Measurements from ENCODE around the gene ABCD3.
A peak's percentile ranks its signal among the peaks of the same experiment; 100 is the strongest.

Gene ABCD3

GRCh38 chr1:94463056-94463764 is 45.0 kb downstream of the ABCD3 start:
- DNase-seq (ENCODE audit: low spot score), result no peak

DNA sequence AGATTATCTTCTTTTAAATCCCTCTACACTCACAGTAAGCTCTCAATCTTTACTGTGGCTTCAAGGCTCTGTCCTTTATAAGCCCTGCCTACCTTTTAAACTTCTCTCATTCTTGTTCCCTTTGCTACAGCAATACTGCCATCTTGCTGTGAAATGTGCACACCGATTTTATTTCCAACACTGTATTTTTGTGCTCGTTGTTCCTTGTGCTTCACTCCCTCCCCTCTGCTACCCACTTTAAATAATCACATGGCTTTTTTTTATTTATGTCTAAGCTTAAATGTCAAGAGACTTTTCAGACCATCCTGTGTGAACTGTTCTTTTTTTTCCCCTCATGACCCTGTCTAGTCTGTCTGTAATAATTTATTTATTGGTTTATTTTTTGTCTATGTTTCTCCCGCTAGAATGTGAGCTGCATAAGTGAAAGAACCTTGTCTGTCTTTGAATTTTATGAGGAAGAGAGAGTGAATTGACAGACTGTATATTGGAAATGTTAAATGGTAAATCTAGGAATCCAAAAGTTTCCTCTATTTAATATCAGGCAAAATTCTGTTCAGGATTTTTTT is 45.7 kb downstream of the ABCD3 start:
- DNase-seq (ENCODE audit: low spot score), result peak; percentile 42

DNA sequence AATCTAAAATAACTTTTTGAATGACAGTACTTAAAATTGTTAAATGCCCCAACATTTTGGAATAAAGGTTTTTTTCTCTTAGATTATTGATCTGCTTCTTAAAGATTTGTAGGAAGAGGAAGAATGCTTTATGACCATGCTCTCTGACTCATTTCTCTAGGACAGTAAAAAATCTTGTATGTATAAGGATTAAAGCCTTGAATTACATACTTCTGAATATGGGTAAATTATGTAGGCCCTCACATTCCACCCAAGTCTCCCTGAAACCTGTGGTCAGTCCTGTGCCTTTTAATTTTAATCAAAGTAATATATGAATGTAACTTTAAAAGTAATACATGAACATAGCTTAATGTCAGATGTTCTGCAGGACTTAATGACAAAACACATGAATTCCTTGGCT is 50.5 kb downstream of the ABCD3 start:
- no peak for DNase-seq (ENCODE audit: low spot score)

DNA sequence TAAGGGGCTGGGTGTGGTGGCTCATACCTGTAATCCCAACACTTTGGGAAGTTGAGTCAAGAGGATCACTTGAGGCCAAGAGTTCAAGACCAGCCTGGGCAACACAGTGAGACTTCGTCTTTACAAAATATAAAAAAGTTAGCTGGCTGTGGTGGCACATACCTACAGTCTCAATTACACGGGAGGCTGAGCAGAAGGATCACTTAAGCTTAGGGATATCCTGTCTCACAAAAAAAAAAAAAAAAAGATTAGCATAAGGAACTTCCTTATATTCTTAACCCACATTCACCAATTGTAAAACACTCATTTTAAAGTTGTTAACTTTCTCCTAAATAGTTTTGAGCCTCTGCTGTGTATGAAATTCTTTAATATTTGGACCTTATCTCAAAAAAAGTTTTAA is 53.1 kb downstream of the ABCD3 start:
- DNase-seq (ENCODE audit: low spot score), result no peak

GRCh38 chr1:94475232-94475631 is 57.0 kb downstream of the ABCD3 start:
- DNase-seq (ENCODE audit: low spot score), result no peak

GRCh38 chr1:94479682-94480081 is 61.5 kb downstream of the ABCD3 start:
- no peak for DNase-seq (ENCODE audit: low spot score)

- DNase-seq (ENCODE audit: low spot score), result peak; percentile 72
Observed at GRCh38 chr1:94481473-94481933, 63.3 kb downstream of the ABCD3 start.

DNA sequence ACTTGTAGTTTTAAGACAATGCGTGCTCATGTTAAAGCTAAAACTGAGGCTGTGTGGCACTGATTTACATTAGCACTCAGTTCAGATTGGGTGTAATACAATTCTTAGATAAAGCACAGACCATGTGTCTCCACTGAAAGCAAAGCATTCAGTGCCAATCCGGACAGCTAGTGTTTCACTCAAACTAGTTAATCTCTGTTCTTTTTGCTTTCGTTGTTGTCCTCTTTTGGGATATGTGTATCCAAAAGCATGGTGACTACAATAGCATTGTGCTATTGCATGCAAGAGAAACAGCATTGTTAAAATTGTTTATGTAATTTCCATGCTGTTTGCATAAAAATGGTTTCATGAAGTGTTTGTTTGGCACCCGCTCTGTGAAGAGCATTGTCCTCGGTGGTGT is 68.8 kb downstream of the ABCD3 start:
- no peak for DNase-seq (ENCODE audit: low spot score)

- DNase-seq (ENCODE audit: low spot score), result no peak
Observed at GRCh38 chr1:94490556-94490955, 72.4 kb downstream of the ABCD3 start.

DNA sequence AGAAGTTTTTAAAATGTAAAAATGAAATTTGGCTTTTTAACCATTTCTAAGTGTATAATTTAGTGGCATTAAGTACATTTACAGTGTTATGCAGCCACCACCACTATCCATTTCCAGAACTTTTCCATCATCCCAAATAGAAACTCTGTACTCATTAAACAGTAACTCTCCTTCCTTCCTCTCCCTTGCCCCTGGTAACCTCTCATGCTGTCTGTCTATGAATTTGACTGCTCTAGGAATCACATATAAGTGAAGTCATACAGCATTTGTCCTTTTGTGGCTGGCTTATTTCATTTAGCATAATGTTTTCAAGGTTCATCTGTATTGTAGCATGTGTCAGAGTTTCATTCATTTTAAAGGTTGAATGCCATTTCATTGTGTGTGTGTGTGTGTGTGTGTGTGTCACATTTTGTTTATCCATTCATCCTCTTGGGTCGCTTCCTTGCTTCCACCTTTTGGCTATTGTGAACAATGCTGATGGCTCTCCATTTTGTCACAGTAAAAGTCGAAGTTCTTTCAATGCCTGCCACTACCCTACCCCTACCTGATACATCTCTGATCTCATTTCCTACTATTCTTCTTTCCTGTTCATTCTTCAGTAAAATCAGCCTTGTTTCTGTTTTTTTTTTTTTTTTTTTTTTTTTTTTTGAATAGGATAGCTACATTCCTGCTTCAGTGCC is 78.0 kb downstream of the ABCD3 start:
- DNase-seq (ENCODE audit: low spot score), result no peak

DNA sequence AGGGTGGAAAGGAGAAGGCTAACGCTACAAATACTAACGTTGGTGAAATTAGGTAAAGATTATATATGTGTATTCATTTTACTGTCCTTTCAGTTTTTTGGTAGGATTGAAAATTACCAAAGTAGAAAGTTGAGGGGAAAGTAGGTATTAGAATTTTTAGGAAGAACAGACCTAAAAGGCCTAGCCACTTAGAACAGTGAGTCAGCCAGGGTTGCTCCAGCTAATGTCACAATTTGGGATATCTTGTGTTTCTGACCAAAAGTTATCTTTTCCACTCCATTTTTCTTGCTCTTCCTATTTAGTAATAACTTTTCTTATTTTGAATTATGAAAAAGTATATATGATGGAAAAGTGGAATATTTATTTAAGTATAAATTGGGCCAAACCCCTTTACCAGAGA is 83.2 kb downstream of the ABCD3 start:
- DNase-seq (ENCODE audit: low spot score), result no peak

DNA sequence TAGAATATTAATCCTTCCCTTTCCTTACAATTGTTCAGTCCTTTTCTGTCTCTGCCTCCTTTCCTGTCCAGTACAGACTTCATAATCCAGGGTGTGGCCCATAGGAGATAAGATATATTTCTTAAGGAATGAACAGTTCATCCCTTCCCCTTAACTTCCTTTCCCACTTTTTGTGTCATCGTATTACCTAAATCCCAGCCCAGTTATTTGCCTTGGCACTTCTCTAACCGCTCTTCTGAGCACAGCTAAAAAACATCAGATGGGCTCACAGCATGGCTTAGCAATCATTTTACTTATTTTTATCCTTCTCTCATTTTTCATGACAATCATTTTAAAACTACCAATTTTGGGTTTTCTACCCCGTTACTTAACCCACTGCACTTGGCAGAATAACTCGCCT is 83.7 kb downstream of the ABCD3 start:
- no peak for DNase-seq (ENCODE audit: low spot score)

DNA sequence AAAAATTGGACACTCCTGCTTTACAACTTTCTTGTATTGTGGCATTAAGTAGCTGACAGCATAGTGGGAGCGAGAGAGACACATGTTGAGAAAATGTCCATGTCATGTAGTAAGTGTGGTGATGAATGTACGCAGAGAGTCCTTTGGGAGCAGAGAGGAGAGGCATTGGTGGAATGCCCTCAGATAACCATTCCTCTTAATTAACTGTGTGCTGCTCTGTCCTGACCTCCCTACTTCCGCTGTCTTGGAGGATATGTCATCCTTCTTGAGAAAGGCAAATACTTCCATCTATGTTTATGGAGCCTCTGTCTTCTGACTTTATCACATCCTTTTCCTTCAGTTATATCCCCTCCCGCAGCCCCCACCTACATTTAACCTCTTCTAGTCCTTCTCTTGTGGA is 85.0 kb downstream of the ABCD3 start:
- no peak for DNase-seq (ENCODE audit: low spot score)

- DNase-seq (ENCODE audit: low spot score), result no peak
Observed at GRCh38 chr1:94504601-94505000, 86.4 kb downstream of the ABCD3 start.

- no peak for DNase-seq (ENCODE audit: low spot score)
Observed at GRCh38 chr1:94512816-94513215, 94.6 kb downstream of the ABCD3 start.

DNA sequence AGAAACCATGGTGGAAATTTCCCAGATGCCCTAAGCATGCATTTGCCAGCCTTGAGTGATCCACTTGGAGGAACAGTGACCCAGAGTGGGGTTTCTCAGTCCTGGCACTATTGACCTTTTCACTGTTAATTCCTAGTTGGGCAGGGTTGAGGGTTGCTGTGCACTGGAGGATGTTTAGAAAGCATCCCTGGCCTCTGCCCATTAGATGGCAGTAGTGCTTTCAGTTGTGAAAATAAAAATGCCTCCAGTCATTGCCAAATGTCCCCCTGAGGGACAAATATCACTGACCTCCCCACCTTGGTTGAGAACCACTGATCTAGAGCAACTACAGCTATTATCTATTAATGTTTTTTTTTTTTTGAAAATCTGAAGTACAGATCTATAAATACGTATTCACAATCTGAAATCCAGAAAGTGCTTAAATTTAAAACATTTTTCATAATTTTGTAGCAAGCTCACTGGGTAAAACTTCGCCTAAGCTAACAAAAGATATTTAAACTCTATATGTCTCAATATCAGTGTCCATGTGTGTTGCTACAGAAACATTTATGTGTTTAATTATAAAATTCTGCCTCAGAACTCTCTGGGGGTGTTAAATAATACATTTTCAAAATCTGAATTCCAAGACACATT is 96.0 kb downstream of the ABCD3 start:
- DNase-seq (ENCODE audit: low spot score), result peak; percentile 44

DNA sequence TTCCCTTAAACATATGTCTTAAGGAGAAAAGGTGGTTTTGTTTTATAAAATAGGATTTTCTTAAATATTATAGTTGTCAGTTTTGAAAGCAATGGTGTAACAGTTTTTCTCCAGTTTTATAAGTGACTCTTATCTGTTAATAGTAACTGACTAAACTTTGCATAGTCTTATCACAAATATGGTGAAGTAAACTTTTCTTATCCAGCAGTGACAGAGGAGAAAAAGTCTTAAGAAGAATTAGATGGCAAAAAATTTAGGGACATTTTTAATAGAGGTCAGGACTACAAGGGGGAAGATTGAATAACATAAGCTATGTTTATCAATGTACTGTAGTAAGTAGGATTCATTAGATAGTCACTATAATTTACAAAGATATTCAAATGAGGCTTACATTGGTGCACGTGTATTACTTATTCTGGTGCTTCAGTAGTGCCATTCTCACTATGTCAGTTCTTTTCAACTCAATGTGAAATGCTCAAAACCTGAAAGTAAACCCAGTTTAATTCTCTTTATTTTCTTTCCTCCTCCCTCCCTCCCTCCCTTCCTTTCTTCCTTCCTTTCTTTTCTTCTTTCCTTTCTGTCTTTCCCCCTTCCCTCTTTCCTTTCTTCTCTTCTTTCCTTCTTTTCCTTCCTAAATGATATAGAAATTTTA is 97.2 kb downstream of the ABCD3 start:
- no peak for DNase-seq (ENCODE audit: low spot score)

GRCh38 chr1:94519351-94519750 is 101.2 kb downstream of the ABCD3 start:
- no peak for DNase-seq (ENCODE audit: low spot score)

DNA sequence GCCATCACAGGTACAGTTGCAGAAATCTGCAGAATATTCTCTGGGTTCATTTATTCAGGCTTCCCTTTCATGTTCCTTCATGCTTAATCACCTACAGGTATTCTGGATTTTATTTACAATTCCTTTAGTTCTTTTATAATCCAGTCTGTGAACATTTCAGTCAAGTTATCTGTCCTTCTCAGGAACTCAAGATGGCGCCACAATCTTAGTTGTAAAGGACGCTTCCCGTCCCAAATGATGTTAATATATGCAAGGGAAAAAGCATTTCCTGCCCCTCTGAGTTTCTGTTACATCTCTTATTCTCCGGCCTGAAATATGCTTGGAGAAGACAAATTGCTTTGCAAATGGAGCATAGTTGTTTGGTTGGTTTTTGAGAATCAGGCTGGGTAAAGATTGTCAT is 104.1 kb downstream of the ABCD3 start:
- no peak for DNase-seq (ENCODE audit: low spot score)

DNA sequence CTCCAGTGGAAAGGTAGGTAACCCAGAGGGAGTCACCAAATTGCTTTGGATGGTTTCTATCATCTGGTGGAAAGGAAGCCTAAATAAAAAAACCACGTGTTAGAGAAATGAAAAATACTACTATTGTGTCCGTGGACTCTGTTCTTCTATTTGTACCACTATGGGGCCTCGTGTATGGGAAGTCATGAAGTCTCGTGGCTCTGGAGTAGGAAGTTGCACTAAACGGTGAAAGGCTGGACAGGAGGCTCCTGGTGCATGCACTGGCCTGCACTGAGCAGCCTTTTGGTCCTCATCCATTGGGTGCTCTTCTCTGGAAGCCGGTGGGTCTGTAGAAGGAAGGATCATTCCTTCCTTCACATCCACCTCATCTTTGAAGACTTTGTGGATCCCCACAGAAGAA is 106.3 kb downstream of the ABCD3 start:
- no peak for DNase-seq (ENCODE audit: low spot score)

- no peak for DNase-seq (ENCODE audit: low spot score)
Observed at GRCh38 chr1:94526152-94526980, 108.2 kb downstream of the ABCD3 start.

Measured in D341Med (cell line).